GM21723 (cell line): ENCODE results near the gene JUP.

Source experiments
- ATAC-seq: cut with Tn5 transposase; IDR thresholded peaks from one replicate; pipeline ENCODE4 v1.9.1; 2021; ENCODE audit warnings: mild to moderate bottlenecking, moderate library complexity; ENCODE audit not compliant: unreplicated experiment

JUP gene

GRCh38 chr17:41810659-41811548 is 24.4 kb upstream of the JUP start:
- ATAC-seq: peak; percentile 10

DNA sequence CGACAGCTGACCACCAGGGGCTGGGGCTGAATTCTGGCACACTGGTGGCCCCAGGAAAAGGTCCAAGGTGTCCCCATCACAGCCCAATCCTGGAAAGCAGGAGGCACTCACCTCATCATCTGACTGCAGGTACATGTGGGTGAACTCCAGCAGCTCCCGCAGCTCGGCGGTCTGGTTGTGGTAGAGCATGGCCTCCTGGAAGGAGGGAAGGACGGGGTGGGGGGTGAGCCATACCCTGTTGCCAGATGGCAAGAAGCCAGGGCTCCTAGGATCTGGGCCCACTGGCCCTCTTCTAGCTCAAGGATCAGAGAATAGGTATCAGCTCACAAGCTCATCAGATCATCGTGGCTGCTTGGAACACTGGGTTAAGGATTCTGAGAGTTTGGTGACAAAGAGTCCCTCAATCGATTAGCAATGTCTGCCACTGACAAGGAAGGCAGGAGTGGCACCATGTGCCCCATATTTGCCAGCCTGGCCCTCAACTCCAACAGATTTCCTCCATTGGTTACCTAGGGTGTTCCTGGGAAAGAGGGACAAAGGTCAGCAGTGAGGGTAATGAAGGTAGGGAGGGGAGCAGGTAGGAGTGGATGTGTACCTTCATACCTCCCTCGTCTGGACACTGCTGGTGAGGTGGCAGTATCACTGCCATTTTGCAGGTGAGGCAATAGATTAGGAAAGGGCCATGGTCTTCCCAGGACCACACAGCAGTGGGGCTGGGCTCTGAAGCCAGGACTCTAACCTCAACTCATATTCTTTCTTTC is 20.4 kb upstream of the JUP start:
- no peak for ATAC-seq

DNA sequence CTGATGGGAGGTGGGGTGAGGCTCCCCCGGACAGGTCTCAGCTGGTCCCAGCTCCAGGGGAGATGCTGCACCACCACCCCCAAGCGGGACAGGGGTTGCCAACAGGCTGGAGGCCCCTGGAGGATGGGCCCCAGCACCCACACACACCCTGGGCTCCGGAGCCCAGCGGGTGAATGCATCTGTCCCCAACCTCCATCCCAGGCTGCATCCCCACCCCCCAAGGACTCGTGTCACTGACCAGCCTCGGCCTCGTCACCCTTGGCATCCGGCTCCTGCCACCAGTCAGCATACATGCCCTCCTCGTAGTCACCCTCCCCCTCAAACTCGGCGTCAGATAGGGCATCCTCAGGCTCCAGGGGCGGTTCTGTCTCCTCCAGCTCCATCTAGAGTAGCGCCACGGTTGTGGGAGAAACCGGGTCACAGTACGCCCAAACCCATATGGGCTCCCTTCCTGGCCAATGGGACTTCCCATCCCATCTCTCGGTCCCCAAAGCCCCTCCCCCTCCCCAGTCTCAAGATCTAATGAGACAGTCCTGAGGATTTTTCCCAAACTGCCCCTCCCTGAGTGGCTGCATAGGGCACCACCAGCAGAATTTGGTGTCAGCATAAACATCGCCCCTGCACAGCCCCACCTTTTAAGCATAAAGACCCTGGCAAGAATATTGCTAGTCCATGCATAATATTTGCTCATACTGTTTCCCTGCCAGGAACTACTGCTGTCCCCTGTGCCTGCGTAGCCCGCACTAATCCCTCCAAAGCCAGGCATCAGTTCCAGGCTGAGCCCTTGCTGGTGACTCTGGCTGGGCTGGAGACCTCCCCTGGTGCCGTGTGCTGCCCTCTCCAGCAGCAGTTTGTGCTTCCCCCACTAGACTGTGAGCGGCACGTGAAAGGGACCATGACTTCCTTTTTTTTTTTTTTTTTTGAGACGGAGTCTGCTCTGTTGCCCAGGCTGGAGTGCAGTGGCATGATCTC is 16.8 kb upstream of the JUP start:
- no peak for ATAC-seq

- no peak for ATAC-seq
Measured at GRCh38 chr17:41801374-41802271, 15.1 kb upstream of the JUP start.

DNA sequence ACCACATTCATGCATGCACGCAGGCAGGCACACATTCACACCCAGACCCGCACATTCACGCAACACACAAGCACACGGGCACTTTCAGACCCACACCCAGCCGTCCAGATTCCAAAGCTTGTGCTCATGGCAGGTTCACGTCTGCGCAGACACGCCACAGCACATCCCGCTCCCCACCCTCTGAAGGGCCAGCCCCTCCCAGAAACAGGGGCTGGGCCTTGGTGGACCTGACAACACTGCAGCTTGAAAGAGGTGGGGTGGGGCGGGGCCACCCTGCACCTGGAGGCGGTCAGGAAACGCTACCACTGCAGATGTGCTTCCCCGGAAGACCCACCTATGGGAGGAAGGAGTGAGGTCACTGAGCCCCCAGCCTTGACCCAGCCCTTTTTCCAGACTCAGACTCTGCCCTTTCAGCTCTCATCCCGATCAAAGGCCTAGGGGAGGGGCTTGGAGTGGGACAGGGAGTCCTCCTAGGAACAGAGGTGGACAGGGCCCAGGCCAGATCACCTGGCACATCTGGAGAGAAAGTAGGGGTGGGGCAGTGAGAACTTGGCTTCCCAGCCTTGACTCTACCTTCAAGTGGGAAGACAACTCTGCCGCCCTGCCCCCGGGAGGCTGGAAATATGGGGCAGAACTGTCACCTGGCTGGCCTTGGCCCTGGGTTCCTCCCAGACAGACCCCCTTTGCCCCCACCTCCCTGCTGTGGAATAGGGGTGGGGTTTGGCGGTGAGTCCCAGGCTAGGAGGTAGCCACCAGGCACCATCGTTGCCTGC is 14.3 kb upstream of the JUP start:
- ATAC-seq: no peak

DNA sequence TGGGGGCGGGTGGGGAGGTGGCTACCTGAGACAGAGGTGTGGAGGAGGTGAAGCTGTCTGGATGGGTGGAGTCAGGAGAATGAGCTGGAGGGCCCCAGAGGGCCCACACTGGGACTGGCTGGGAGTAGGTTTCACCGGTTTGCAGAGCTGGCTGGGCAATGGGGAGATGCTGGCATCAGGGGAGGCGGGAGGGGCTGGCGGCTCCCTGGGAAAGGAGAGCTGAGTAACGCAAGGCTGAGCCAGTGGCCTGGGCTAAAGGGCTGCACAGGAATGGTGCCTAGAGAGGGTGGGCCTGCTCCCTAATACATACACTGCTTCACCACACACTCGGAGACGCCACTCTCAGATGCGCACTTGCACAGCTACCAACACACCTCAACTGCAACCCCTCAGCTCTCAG is 12.9 kb upstream of the JUP start:
- no peak for ATAC-seq

- ATAC-seq: no peak
Measured at GRCh38 chr17:41797377-41797776, 10.9 kb upstream of the JUP start.

GRCh38 chr17:41796121-41796895 is 9.8 kb upstream of the JUP start:
- ATAC-seq: no peak

DNA sequence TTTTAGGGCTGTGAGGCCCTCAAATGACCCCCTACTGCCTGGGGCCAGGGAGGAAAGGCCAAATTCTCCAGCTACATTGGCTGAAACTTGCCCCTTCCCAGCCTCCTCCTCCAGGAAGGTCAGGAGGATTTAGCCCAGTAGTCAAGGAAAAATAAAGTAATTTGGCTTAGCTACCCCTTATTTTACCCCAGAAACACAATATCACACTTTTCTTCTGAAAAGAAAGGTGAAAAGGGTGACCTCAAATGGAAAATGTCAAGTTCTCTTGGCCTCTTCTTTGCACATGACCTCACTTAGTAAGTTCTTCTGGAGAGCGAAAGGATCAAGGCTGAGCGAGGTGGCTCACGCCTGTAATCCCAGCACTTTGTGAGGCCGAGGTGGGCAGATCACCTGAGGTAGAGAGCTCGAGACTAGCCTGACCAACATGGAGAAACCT is 8.0 kb upstream of the JUP start:
- no peak for ATAC-seq

DNA sequence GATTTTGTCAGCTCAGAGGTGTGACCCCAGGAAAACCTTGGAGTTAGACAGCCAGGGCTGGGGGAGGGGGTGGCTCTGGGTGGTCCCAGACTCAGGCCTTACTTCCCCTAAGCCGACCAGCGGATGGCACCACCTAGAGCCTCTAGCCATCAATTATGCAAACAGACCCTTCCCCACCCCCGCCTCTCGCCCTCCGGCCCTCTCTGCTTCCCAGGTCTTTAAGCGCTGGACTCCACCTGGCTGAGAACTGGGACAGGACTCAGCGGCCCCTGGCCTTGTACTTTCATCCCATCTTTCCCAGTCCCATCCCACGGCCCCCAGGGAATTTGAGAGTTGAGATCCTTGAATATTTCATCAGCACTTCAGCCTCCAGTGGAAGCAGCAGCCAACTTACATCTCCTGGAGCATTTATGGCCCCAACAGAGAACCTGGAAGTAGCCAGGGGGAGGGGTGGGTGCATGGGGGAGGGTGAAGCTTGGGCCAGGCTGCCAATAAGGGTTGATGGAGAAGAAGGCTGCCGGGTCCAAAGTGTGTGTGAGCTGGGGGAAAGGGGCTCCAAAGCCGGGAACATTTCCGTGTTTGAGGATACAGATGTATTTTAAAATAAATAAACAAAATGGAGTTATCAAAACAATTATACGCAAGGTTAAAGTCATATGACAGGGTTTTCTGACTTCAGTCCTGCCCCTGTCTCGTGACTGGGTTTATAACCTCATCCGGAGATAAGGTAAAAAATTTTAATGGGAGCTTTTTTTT is 7.5 kb upstream of the JUP start:
- ATAC-seq: no peak

GRCh38 chr17:41792845-41793783 is 6.6 kb upstream of the JUP start:
- no peak for ATAC-seq

DNA sequence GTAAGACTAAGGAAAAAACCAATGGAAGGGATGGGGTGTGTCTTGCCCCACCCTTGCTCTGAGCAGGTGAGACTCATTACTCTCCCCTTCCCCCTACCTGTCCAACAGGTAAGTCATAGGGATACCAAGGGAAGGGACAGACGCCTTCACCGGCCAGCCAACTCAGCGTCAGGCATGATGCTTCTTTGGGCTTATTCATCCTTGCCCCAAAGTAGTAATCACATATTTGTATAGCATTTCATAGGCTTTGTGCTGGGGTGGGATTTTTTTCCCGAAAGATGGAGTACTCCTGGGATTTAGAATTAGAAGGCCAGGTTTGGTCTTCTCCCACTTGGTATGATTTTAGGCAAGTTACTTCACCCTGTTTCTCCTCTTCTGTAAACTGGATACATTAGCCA is 509 bp upstream of the JUP start:
- no peak for ATAC-seq

GRCh38 chr17:41785859-41786226 is 668 bp downstream of the JUP start:
- no peak for ATAC-seq

DNA sequence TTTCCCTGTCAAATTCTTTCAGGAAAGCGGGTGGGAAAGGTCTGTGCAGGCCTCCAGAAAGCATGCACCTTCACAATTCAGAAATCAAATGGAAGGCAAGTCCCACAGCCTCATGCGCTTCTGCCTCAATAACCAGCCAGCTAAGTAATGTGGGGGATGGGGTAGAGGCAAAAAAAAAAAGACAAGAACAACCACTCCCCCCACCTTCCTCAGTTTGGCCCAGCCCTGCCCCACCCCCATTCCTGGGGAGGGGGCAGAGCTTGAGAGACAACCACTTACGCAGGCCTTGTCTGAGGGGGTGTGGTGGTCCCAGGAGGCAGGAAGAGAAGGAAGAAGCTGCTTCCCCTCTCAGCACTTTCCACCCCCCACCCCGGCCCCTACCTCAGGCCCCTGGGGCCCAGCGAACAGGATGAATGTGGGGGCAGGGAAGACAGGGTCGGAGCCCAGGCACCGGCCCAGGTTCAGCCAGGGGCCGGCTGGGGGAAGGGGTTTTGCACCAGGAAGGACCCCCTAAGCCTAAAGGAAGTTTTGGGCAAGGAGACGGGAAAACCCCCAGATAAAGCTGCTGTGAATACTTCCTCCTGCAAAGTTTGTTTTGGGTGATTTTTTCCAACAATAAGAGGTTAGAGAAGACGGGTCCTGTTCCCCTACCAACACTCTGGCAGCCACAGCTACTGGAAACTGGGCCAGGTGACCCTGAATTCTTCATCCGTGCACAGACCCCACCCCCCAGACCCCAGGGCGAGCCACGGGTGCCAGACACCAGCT is 1.2 kb downstream of the JUP start:
- ATAC-seq: no peak

GRCh38 chr17:41784207-41784744 is 2.2 kb downstream of the JUP start:
- ATAC-seq: no peak

GRCh38 chr17:41782142-41782541 is 4.4 kb downstream of the JUP start:
- ATAC-seq: no peak
